HEK293T (cell line): Measurements from ENCODE around the gene TPP1.
A peak's percentile ranks its signal among the peaks of the same experiment; 100 is the strongest.

ENCODE experiments used
- CTCF ChIA-PET: fragments of 350-600 bp; formaldehyde crosslinking; extraction: SDS; loops from one replicate; lab custom pipeline; 2021; ENCODE audit warnings: antibody characterized with exemption, inconsistent platforms; lab: Yijun Ruan, JAX
- POLR2A ChIA-PET: fragments of 350-600 bp; formaldehyde crosslinking; extraction: SDS; loops from one replicate; lab custom pipeline; 2020; ENCODE audit warnings: antibody characterized with exemption, inconsistent platforms; lab: Yijun Ruan, JAX
- DNase-seq: peaks from one replicate; pipeline ENCODE4 v3.0.0; 2012; ENCODE audit warnings: mixed read lengths; ENCODE audit errors: extremely low spot score
- ARNT ChIP-seq: fragments of 450-650 bp; IDR thresholded peaks from 2 replicates; pipeline ENCODE4 v1.6.1; 2017; ENCODE audit warnings: mild to moderate bottlenecking
- BHLHE40 ChIP-seq: fragments of 450-650 bp; IDR thresholded peaks from 2 replicates; pipeline ENCODE4 v1.6.1; 2016; ENCODE audit warnings: mild to moderate bottlenecking, moderate library complexity, borderline replicate concordance
- CTBP1 ChIP-seq: fragments of 450-650 bp; IDR thresholded peaks from 2 replicates; pipeline ENCODE4 v1.6.1; 2016; ENCODE audit warnings: borderline replicate concordance
- ELF4 ChIP-seq: fragments of 450-650 bp; IDR thresholded peaks from 2 replicates; pipeline ENCODE4 v1.6.1; 2017; ENCODE audit warnings: antibody characterized with exemption
- FOXA1 ChIP-seq: fragments of 450-650 bp; IDR thresholded peaks from 2 replicates; pipeline ENCODE4 v1.6.1; 2016; ENCODE audit warnings: mild to moderate bottlenecking
- FOXK2 ChIP-seq: fragments of 450-650 bp; IDR thresholded peaks from 2 replicates; pipeline ENCODE4 v1.6.1; 2016; ENCODE audit warnings: mild to moderate bottlenecking
- FOXM1 ChIP-seq: fragments of 450-650 bp; IDR thresholded peaks from 2 replicates; pipeline ENCODE4 v1.6.1; 2017; ENCODE audit warnings: mild to moderate bottlenecking, borderline replicate concordance
- HDGF ChIP-seq: fragments of 450-650 bp; IDR thresholded peaks from 2 replicates; pipeline ENCODE4 v1.6.1; 2017; ENCODE audit warnings: antibody characterized with exemption, borderline replicate concordance
- L3MBTL2 ChIP-seq: fragments of 450-650 bp; conservative IDR thresholded peaks from 2 replicates; pipeline ENCODE4 v1.6.1; 2016; ENCODE audit warnings: mild to moderate bottlenecking
- LEF1 ChIP-seq: fragments of 450-650 bp; IDR thresholded peaks from 2 replicates; pipeline ENCODE4 v1.6.1; 2017; ENCODE audit warnings: mild to moderate bottlenecking, borderline replicate concordance
- NFRKB ChIP-seq: fragments of 450-650 bp; IDR thresholded peaks from 2 replicates; pipeline ENCODE4 v1.6.1; 2016; ENCODE audit warnings: mild to moderate bottlenecking, moderate library complexity
- SP1 ChIP-seq: fragments of 450-650 bp; IDR thresholded peaks from 2 replicates; pipeline ENCODE4 v1.6.1; 2017
- SUZ12 ChIP-seq: fragments of 450-650 bp; IDR thresholded peaks from 2 replicates; pipeline ENCODE4 v1.6.1; 2016; ENCODE audit warnings: mild to moderate bottlenecking
- TARDBP ChIP-seq: fragments of 450-650 bp; IDR thresholded peaks from 2 replicates; pipeline ENCODE4 v1.6.1; 2016
- ZNF384 ChIP-seq: fragments of 450-650 bp; IDR thresholded peaks from 2 replicates; pipeline ENCODE4 v1.6.1; 2016
- TF ChIP-seq, protein P1 (sequence below): fragments of 450-650 bp; IDR thresholded peaks from 2 replicates; pipeline ENCODE4 v1.6.1; 2016

Gene TPP1

GRCh38 chr11:6614446-6614845 is 4.8 kb downstream of the TPP1 start:
- ChIA-PET CTCF (no interaction called here), POLR2A (interaction anchor here (5.2 kb wide), 1 partner anchor 68 kb away, joined by 39 read pairs; the partner anchor contains the start of gene MRPL17)
- DNase-seq = no peak
- TF ChIP-seq ARNT = no peak
- no peak for TF ChIP-seq TARDBP

DNA sequence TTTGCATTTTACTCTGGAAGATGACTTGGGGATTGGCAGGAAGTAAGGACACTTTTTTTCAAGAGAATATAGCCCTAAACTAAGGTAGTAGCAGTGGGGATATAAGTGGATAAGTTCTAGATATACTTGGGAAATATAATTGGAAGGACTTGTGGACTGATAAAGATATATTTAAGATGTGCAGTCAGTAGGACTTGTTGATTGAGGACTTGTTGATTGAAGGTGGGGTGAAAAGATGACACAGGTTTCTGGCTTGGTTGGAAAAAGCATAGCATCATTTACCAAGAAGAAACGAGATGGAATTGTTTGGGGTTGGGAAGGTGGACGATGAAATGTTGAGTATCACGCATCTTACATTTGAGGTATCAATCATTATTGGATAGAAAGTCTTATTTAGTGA is 5.7 kb downstream of the TPP1 start:
- POLR2A ChIA-PET = interaction anchor here (0.9 to 5.2 kb wide), 7 partner anchors 8 to 132 kb away, joined by 3 to 39 read pairs (median 10); partner anchors contain the start of genes ILK, MRPL17, RRP8 and TIMM10B
- CTCF ChIA-PET = interaction anchor here (1.4 kb wide), 1 partner anchor 54 kb away, joined by 4 read pairs; no protein-coding TSS in a partner anchor
- no peak for TF ChIP-seq SP1
- no peak for DNase-seq

- POLR2A ChIA-PET = interaction anchor here (0.6 to 5.2 kb wide), 17 partner anchors 9 to 233 kb away, joined by 3 to 39 read pairs (median 3); partner anchors contain the start of genes ILK, MRPL17, RRP8 and TIMM10B
- no peak for TF ChIP-seq SP1
- no peak for TF ChIP-seq TARDBP
- TF ChIP-seq FOXK2 = no peak
- no peak for TF ChIP-seq FOXM1
- peak; percentile 53; the same call in 1 of the 2 replicates for TF ChIP-seq ELF4
- TF ChIP-seq CTBP1 = no peak
- no peak for TF ChIP-seq NFRKB
- no peak for TF ChIP-seq ARNT
- TF ChIP-seq FOXA1 = no peak
- TF ChIP-seq L3MBTL2 = peak; percentile 86
- no peak for TF ChIP-seq LEF1
- no peak for TF ChIP-seq ZNF384
- TF ChIP-seq, protein P1, sequence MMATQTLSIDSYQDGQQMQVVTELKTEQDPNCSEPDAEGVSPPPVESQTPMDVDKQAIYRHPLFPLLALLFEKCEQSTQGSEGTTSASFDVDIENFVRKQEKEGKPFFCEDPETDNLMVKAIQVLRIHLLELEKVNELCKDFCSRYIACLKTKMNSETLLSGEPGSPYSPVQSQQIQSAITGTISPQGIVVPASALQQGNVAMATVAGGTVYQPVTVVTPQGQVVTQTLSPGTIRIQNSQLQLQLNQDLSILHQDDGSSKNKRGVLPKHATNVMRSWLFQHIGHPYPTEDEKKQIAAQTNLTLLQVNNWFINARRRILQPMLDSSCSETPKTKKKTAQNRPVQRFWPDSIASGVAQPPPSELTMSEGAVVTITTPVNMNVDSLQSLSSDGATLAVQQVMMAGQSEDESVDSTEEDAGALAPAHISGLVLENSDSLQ = no peak
- TF ChIP-seq BHLHE40 = no peak
- peak; percentile 90 for DNase-seq
- CTCF ChIA-PET = interaction anchor here (1.2 to 1.4 kb wide), 2 partner anchors 55 to 233 kb away, joined by 4 to 5 read pairs; no protein-coding TSS in a partner anchor
These were observed 6.8 kb downstream of the TPP1 start, which contains the start of gene TAF10 for GRCh38 chr11:6612213-6613041. Gene TAF10, minus strand, starts transcription at chr11:6612216. Its CDS starts 27 bp downstream, at chr11:6612189.

GRCh38 chr11:6611963-6612212 is 7.3 kb downstream of the TPP1 start:
- CTCF ChIA-PET = interaction anchor here (1.2 to 1.4 kb wide), 2 partner anchors 55 to 233 kb away, joined by 4 to 5 read pairs; no protein-coding TSS in a partner anchor
- no peak for DNase-seq
- TF ChIP-seq L3MBTL2 (no peak), ELF4 (no peak), CTBP1 (no peak), LEF1 (no peak), SP1 (no peak), FOXA1 (no peak), SUZ12 (no peak), ZNF384 (no peak), NFRKB (no peak), BHLHE40 (no peak), ARNT (no peak), FOXK2 (no peak), TARDBP (no peak), HDGF (no peak)
- TF ChIP-seq, protein P1 = no peak
- POLR2A ChIA-PET = interaction anchor here (0.6 to 5.2 kb wide), 14 partner anchors 9 to 233 kb away, joined by 3 to 39 read pairs (median 4); partner anchors contain the start of genes ILK, MRPL17 and RRP8

- POLR2A ChIA-PET = interaction anchor here (0.6 to 5.2 kb wide), 14 partner anchors 8 to 232 kb away, joined by 3 to 39 read pairs (median 4); partner anchors contain the start of genes ILK, MRPL17 and RRP8
- TF ChIP-seq ARNT (no peak), TARDBP (no peak), ZNF384 (no peak), CTBP1 (no peak), HDGF (no peak), SUZ12 (no peak), LEF1 (no peak), NFRKB (no peak), BHLHE40 (no peak)
- DNase-seq = peak; percentile 20
- CTCF ChIA-PET = interaction anchor here (0.6 to 1.2 kb wide), 2 partner anchors 77 to 232 kb away, joined by 5 to 6 read pairs; no protein-coding TSS in a partner anchor
These were observed 7.9 kb downstream of the TPP1 start for GRCh38 chr11:6611092-6611962.

DNA sequence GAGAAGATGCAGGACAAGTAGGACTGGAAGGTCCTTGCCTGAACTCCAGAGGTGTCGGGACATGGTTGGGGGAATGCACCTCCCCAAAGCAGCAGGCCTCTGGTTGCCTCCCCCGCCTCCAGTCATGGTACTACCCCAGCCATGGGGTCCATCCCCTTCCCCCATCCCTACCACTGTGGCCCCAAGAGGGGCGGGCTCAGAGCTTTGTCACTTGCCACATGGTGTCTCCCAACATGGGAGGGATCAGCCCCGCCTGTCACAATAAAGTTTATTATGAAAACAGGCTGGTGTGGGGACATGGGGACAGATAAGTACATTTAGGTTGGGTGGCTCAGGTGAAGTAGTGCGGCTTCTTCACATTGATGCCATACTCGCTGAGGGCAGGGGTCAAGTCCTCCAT is 8.6 kb downstream of the TPP1 start:
- ChIA-PET POLR2A (interaction anchor here (1.7 to 5.2 kb wide), 2 partner anchors 16 to 72 kb away, joined by 4 to 39 read pairs; partner anchors contain the start of gene MRPL17), CTCF (no interaction called here)
- no peak for DNase-seq
- TF ChIP-seq SUZ12 (no peak), FOXM1 (no peak), FOXA1 (no peak), FOXK2 (no peak), BHLHE40 (no peak), TARDBP (no peak), SP1 (no peak)
- TF ChIP-seq, protein P1 = no peak
